Measurements from ENCODE around the gene RAB6B.

Gene RAB6B

DNA sequence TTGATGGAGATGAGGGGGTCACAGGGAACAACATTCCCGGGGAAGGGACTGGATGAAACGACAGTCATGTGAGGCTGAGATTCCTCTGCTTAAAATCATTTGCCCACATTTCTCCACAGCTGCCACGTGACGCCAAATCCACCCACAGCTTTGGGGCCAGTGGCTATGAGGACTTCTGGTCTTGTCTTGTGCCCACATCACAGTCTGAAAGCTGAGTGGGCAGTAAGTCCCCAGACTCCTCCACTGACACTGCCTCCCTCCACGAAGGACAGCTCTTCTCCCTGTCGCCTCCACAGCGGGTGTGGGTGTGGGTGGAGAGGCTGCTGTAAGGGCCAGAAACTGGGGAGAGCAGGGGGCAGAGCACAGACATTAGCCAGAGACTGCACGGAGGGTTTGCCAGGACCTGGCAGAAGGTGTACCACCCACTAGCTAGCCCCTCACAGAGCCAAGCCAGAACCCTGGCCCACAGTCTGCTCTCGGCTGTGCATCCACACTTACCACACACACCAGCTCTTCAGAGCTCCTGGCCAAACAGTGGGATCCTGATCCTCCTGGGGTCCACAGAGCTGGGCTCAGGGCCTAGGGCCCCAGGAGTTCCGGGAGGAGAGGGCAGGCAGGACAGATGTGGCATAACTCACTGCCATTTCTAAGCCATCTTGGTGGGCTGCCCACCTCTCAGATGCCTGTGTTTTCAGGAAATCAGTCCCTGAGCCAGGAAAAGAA is 24.2 kb downstream of the RAB6B start:
- TF ChIP-seq, protein P1, sequence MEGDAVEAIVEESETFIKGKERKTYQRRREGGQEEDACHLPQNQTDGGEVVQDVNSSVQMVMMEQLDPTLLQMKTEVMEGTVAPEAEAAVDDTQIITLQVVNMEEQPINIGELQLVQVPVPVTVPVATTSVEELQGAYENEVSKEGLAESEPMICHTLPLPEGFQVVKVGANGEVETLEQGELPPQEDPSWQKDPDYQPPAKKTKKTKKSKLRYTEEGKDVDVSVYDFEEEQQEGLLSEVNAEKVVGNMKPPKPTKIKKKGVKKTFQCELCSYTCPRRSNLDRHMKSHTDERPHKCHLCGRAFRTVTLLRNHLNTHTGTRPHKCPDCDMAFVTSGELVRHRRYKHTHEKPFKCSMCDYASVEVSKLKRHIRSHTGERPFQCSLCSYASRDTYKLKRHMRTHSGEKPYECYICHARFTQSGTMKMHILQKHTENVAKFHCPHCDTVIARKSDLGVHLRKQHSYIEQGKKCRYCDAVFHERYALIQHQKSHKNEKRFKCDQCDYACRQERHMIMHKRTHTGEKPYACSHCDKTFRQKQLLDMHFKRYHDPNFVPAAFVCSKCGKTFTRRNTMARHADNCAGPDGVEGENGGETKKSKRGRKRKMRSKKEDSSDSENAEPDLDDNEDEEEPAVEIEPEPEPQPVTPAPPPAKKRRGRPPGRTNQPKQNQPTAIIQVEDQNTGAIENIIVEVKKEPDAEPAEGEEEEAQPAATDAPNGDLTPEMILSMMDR (IDR thresholded peaks at IDR 0.05; ENCODE audit: low read depth, low read length), result no peak
- no peak for DNase-seq (ENCODE audit: low read depth in 2 of 2)
- H3K4me3 ChIP-seq (replicated peaks in 1 of 2; ENCODE audit: low read depth in 2 of 2, low read length in 2 of 2), result no peak overlapping the region

DNA sequence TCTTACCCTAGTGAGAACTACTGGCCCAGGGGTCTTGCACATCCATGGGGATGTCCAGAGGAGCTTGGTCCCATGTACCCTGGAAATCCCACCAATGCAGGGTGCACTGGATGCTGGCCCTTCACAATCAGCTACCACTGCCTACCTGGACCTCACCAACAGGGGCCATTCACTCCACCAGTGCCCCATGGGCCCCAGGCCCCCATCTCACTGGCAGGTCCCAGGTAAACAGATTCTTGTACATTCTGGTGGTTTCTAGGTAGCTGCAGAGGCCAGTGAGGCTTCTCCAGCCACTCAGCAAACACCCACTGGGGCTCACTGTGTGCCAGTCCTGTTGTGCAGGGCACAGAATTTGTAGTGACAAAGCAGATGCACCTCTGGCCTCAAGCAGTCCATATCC is 24.9 kb downstream of the RAB6B start:
- DNase-seq (ENCODE audit: low read depth in 2 of 2), result no peak
- no peak overlapping the region for H3K4me3 ChIP-seq (replicated peaks in 1 of 2; ENCODE audit: low read depth in 2 of 2, low read length in 2 of 2)
- TF ChIP-seq, protein P1 (IDR thresholded peaks at IDR 0.05; ENCODE audit: low read depth, low read length), result no peak

DNA sequence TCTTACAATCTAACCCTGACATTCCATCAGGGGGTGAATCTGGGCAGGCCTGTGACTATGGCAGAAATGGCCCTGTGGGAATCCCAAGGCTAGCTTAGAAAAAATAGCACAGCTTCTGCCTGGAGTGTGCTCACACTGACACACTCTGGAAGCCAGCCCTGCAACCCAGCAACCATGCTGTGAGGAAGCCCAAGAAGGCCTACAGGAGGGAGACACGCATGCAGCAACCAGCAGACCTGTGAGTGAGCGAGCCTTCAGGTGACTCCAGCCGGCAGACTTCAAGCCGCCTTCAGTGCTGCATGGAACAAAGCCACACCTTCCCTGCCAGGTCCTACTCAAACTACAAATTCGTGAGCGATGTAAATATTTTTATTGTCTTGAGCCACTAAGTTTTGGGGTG is 26.1 kb downstream of the RAB6B start:
- TF ChIP-seq, protein P1 (IDR thresholded peaks at IDR 0.05; ENCODE audit: low read depth, low read length), result no peak
- no peak for DNase-seq (ENCODE audit: low read depth in 2 of 2)
- H3K4me3 ChIP-seq (replicated peaks in 1 of 2; ENCODE audit: low read depth in 2 of 2, low read length in 2 of 2), result no peak overlapping the region

DNA sequence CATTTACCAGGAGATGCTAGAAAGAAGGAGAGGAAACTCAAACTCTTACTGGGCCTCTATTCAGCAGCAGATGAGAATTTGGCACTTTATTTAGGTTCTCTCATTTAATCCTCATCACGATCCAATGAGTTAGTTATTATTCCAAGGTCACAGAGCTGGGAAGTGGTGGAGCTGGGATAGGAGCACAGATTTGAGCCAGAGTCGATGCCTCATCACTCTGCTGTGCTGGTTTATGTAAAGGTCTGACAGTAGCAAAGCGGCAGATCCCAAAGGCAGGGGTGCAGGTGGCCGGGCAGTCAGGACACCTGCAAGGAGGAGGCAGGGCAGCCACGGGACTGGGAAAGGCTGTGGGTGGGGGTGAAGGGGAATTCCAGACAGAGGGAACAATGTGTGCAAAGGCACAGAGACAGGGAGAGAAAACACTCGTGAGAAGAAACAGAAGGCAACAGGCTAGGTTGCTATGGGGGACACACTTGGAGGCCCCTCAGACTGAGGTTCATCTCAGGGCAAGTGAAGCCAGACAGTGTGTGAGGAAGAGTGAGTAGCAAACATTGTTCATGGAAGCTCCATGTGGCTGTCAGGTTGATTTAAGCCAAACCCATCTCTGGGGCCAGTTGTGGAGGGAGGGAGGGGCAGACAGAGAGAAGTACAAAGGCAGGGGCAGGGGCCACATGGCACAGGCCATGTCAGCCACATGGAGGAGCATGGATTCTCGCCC is 26.8 kb downstream of the RAB6B start:
- no peak overlapping the region for H3K4me3 ChIP-seq (replicated peaks in 1 of 2; ENCODE audit: low read depth in 2 of 2, low read length in 2 of 2)
- no peak for DNase-seq (ENCODE audit: low read depth in 2 of 2)
- TF ChIP-seq, protein P1 (IDR thresholded peaks at IDR 0.05; ENCODE audit: low read depth, low read length), result no peak

DNA sequence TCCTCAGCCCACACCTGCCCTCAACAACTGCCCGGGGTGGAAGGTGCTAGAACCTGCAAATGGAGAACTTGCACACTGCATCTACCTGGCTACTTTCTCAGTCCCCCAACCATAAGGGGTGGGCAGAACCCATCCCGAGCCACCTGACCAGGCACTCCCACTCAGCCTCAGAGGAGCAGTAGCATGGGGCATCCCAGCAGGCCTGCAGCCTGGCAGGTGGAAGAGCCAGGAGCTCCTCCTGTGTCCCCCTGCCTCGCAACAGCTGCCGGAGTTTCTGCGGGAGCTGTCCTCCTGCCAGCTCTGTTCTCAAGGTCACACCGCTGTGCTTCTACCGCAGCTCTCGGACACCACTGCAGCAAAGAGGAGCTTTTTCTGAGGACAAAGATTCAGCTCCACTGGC is 27.5 kb downstream of the RAB6B start:
- DNase-seq (ENCODE audit: low read depth in 2 of 2), result no peak

DNA sequence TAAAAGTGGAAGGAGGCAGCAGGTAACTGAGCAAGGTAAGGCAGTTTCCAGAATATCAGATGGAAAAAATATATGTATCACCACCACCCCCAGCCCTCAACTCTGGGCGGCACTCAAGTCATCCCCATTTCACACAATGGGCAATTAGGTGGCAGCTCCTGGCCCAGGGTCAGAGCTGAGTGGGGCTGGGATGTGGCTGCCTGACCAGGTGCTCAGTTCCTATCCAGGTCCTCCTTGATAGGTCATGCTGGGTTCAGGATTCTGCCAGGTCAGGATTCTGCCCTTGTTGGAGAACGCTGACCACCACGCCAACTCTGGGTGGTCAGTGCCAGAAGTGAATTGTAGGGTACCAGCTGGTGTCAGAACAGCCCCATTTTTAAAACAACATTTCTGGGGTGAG is 29.5 kb downstream of the RAB6B start:
- TF ChIP-seq, protein P1 (IDR thresholded peaks at IDR 0.05; ENCODE audit: low read depth, low read length), result no peak
- DNase-seq (ENCODE audit: low read depth in 2 of 2), result no peak
- no peak overlapping the region for H3K4me3 ChIP-seq (replicated peaks in 1 of 2; ENCODE audit: low read depth in 2 of 2, low read length in 2 of 2)

More for the DNA sequence above, 27.5 kb downstream of the RAB6B start:
- no peak overlapping the region for H3K4me3 ChIP-seq (replicated peaks in 1 of 2; ENCODE audit: low read depth in 2 of 2, low read length in 2 of 2)
- TF ChIP-seq, protein P1 (IDR thresholded peaks at IDR 0.05; ENCODE audit: low read depth, low read length), result no peak

Data from cardiac fibroblast (primary cell).